Measurements from ENCODE around the gene ARAP2.
"Not testable (repeated sequence)": the region's sequence is repeated elsewhere in the genome, so short reads cannot be mapped to it uniquely, and the experiment has no call there.

Gene ARAP2

GRCh38 chr4:36213977-36214376, 30.3 kb downstream of the ARAP2 start:
- FAIRE-seq: no peak

- no peak for FAIRE-seq
These were observed 33.2 kb downstream of the ARAP2 start for GRCh38 chr4:36211084-36211483.

GRCh38 chr4:36209941-36210649, 34.2 kb downstream of the ARAP2 start:
- FAIRE-seq: no peak

- no peak for FAIRE-seq
These were observed 35.3 kb downstream of the ARAP2 start for GRCh38 chr4:36208893-36209473.

- FAIRE-seq: no peak
These were observed 36.3 kb downstream of the ARAP2 start for GRCh38 chr4:36207831-36208520.

- no peak for FAIRE-seq
These were observed 36.9 kb downstream of the ARAP2 start for GRCh38 chr4:36207367-36207766.

- no peak for FAIRE-seq
These were observed 37.6 kb downstream of the ARAP2 start for GRCh38 chr4:36206603-36207311.

- FAIRE-seq: no peak
These were observed 38.3 kb downstream of the ARAP2 start for GRCh38 chr4:36206012-36206411.

GRCh38 chr4:36198861-36199260, 45.5 kb downstream of the ARAP2 start:
- FAIRE-seq: no peak

- no peak for FAIRE-seq
These were observed 46.1 kb downstream of the ARAP2 start for GRCh38 chr4:36198068-36198808.

- FAIRE-seq: no peak
These were observed 46.8 kb downstream of the ARAP2 start for GRCh38 chr4:36197501-36197900.

GRCh38 chr4:36196145-36196913, 48.0 kb downstream of the ARAP2 start:
- no peak for FAIRE-seq

GRCh38 chr4:36192922-36193321, 51.4 kb downstream of the ARAP2 start:
- no peak for FAIRE-seq

- no peak for FAIRE-seq
These were observed 54.6 kb downstream of the ARAP2 start for GRCh38 chr4:36189511-36190226.

- FAIRE-seq: peak; percentile 80
These were observed 56.5 kb downstream of the ARAP2 start for GRCh38 chr4:36187723-36188333.

- no peak for FAIRE-seq
These were observed 60.5 kb downstream of the ARAP2 start for GRCh38 chr4:36183665-36184393.

- no peak for FAIRE-seq
These were observed 61.1 kb downstream of the ARAP2 start for GRCh38 chr4:36183232-36183631.

GRCh38 chr4:36182315-36182714, 62.0 kb downstream of the ARAP2 start:
- not testable (repeated sequence) for FAIRE-seq

- no peak for FAIRE-seq
These were observed 64.1 kb downstream of the ARAP2 start for GRCh38 chr4:36180206-36180605.

GRCh38 chr4:36178484-36178883, 65.8 kb downstream of the ARAP2 start:
- FAIRE-seq: no peak

All from A204.1 (cell line).